Measurements from ENCODE around the gene RETREG3.
"Not testable (repeated sequence)": the region's sequence is repeated elsewhere in the genome, so short reads cannot be mapped to it uniquely, and the experiment has no call there.

The RETREG3 gene

DNA sequence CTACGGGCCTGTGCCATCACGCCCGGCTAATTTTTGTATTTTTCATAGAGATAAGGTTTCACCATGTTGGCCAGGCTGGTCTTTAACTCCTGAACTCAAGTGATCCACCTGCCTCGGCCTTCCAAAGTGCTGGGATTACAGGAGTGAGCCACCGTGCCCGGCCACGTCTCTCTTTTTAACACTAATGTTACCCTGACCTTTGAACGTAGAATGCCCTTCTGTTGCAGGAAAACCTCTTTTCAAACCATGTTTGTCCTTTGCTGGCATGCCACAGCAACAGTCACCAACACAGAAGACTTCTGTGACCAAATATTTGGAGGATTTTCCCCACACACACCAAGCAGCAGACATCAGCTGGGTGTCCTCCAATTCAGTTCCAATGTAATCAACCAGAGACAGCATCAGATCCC is 64.3 kb downstream of the RETREG3 start:
- no peak overlapping the region for H3K27ac ChIP-seq
- peaks cover 20% of the 10 kb centered on the region for H3K27me3 ChIP-seq
- H3K9me3 ChIP-seq, result no peaks in the 10 kb centered on the region
- TF ChIP-seq, protein P1, sequence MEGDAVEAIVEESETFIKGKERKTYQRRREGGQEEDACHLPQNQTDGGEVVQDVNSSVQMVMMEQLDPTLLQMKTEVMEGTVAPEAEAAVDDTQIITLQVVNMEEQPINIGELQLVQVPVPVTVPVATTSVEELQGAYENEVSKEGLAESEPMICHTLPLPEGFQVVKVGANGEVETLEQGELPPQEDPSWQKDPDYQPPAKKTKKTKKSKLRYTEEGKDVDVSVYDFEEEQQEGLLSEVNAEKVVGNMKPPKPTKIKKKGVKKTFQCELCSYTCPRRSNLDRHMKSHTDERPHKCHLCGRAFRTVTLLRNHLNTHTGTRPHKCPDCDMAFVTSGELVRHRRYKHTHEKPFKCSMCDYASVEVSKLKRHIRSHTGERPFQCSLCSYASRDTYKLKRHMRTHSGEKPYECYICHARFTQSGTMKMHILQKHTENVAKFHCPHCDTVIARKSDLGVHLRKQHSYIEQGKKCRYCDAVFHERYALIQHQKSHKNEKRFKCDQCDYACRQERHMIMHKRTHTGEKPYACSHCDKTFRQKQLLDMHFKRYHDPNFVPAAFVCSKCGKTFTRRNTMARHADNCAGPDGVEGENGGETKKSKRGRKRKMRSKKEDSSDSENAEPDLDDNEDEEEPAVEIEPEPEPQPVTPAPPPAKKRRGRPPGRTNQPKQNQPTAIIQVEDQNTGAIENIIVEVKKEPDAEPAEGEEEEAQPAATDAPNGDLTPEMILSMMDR (IDR thresholded peaks at IDR 0.05), result no peak
- no peak overlapping the region for H3K4me3 ChIP-seq (ENCODE audit: low read depth in 1 of 2, low read length in 1 of 2)
- H3K36me3 ChIP-seq, result peaks cover 40% of the 10 kb centered on the region
- H3K4me1 ChIP-seq (ENCODE audit: control insufficient read depth in 1 of 2, insufficient read depth in 1 of 2, low read depth in 1 of 2, low read length in 1 of 2), result peaks cover 5 to 9% of the 10 kb centered on the region in 2 experiments

- H3K9me3 ChIP-seq, result no peaks in the 10 kb centered on the region
- peaks cover 0 to 6% of the 10 kb centered on the region in 2 experiments for H3K4me1 ChIP-seq (ENCODE audit: control insufficient read depth in 1 of 2, insufficient read depth in 1 of 2, low read depth in 1 of 2, low read length in 1 of 2)
- H3K27me3 ChIP-seq, result peaks cover 10% of the 10 kb centered on the region
- no peak overlapping the region for H3K4me3 ChIP-seq (ENCODE audit: low read depth in 1 of 2, low read length in 1 of 2)
- H3K36me3 ChIP-seq, result peaks cover 50% of the 10 kb centered on the region
- H3K27ac ChIP-seq, result no peak overlapping the region
- TF ChIP-seq, protein P1 (IDR thresholded peaks at IDR 0.05), result no peak
Observed at GRCh38 chr17:42543190-42544079, 65.7 kb downstream of the RETREG3 start.

- TF ChIP-seq, protein P1 (IDR thresholded peaks at IDR 0.05), result no peak
Observed at GRCh38 chr17:42541041-42541833, 67.9 kb downstream of the RETREG3 start.

GRCh38 chr17:42540558-42540957 is 68.6 kb downstream of the RETREG3 start:
- peaks cover 12 to 13% of the 10 kb centered on the region in 2 experiments for H3K4me1 ChIP-seq (ENCODE audit: control insufficient read depth in 1 of 2, insufficient read depth in 1 of 2, low read depth in 1 of 2, low read length in 1 of 2)
- H3K27me3 ChIP-seq; H3K9me3 ChIP-seq; H3K4me3 ChIP-seq (ENCODE audit: low read depth in 1 of 2, low read length in 1 of 2); H3K27ac ChIP-seq: not testable (repeated sequence)
- peaks cover 50% of the 10 kb centered on the region for H3K36me3 ChIP-seq

More at GRCh38 chr17:42541041-42541833, 67.9 kb downstream of the RETREG3 start:
- Histone ChIP-seq H3K27ac (no peak overlapping the region), H3K36me3 (peaks cover 50% of the 10 kb centered on the region), H3K9me3 (no peaks in the 10 kb centered on the region), H3K4me3 (ENCODE audit: low read depth in 1 of 2, low read length in 1 of 2) (no peak overlapping the region), H3K4me1 (ENCODE audit: control insufficient read depth in 1 of 2, insufficient read depth in 1 of 2, low read depth in 1 of 2, low read length in 1 of 2) (peaks cover 8 to 10% of the 10 kb centered on the region in 2 experiments), H3K27me3 (no peaks in the 10 kb centered on the region)

DNA sequence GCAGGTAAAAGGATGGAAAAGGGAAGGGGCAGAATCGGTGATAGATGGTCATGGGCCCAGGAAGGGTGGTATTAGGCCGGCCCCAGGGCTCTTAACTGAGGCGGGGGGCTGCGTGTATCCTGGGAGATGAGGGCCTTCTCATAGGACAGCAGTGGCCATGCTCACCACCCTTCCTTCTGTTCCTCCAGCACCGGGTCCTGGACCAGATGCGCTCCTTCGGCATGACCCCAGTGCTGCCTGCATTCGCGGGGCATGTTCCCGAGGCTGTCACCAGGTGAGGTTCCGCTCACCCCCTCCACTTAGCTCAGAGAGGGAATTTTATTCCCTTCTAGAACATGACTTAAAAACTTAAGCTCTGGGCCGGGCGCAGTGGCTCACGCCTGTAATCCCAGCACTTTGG is 70.7 kb downstream of the RETREG3 start:
- Histone ChIP-seq H3K27me3 (no peaks in the 10 kb centered on the region), H3K36me3 (peaks cover 36% of the 10 kb centered on the region), H3K4me3 (ENCODE audit: low read depth in 1 of 2, low read length in 1 of 2) (no peak overlapping the region), H3K4me1 (ENCODE audit: control insufficient read depth in 1 of 2, insufficient read depth in 1 of 2, low read depth in 1 of 2, low read length in 1 of 2) (peaks cover 16 to 17% of the 10 kb centered on the region in 2 experiments), H3K9me3 (no peaks in the 10 kb centered on the region), H3K27ac (no peak overlapping the region)
- TF ChIP-seq, protein P1 (IDR thresholded peaks at IDR 0.05), result no peak
